Stomach smooth muscle (tissue), 2 donors: ENCODE results near the gene LRRC49.
"Not testable (repeated sequence)": the region's sequence is repeated elsewhere in the genome, so short reads cannot be mapped to it uniquely, and the experiment has no call there.

ENCODE experiments used
- H3K27ac ChIP-seq: one replicate; pipeline ENCODE4 v1.7.0; 2013; ENCODE audit warnings: mild to moderate bottlenecking, low read length, inconsistent platforms
- H3K27me3 ChIP-seq, 2 donors: one replicate each; pipeline ENCODE4 v1.7.0; 2013; ENCODE audit warnings: low read length in 2 of 2; ENCODE audit not compliant: insufficient read depth in 2 of 2, control insufficient read depth in 1 of 2
- H3K36me3 ChIP-seq, 2 donors: one replicate each; pipeline ENCODE4 v1.7.0; 2013; ENCODE audit warnings: low read length in 2 of 2; ENCODE audit not compliant: control insufficient read depth in 2 of 2, insufficient read depth in 2 of 2
- H3K4me1 ChIP-seq: one replicate; pipeline ENCODE4 v1.7.0; 2013; ENCODE audit warnings: low read length; ENCODE audit not compliant: control insufficient read depth, insufficient read depth
- H3K4me3 ChIP-seq, 2 donors: one replicate each; pipeline ENCODE4 v1.7.0; 2013; ENCODE audit warnings: low read length in 2 of 2
- H3K9ac ChIP-seq, 2 donors: one replicate each; pipeline ENCODE4 v1.7.0; 2013; ENCODE audit warnings: low read length in 2 of 2, mild to moderate bottlenecking in 1 of 2
- H3K9me3 ChIP-seq, 2 donors: one replicate each; pipeline ENCODE4 v1.7.0; 2013; ENCODE audit warnings: low read length in 2 of 2; ENCODE audit not compliant: control insufficient read depth in 2 of 2
- donor health status: healthy.
- donor health status: Pancreatic carcinoma.

Gene LRRC49

DNA sequence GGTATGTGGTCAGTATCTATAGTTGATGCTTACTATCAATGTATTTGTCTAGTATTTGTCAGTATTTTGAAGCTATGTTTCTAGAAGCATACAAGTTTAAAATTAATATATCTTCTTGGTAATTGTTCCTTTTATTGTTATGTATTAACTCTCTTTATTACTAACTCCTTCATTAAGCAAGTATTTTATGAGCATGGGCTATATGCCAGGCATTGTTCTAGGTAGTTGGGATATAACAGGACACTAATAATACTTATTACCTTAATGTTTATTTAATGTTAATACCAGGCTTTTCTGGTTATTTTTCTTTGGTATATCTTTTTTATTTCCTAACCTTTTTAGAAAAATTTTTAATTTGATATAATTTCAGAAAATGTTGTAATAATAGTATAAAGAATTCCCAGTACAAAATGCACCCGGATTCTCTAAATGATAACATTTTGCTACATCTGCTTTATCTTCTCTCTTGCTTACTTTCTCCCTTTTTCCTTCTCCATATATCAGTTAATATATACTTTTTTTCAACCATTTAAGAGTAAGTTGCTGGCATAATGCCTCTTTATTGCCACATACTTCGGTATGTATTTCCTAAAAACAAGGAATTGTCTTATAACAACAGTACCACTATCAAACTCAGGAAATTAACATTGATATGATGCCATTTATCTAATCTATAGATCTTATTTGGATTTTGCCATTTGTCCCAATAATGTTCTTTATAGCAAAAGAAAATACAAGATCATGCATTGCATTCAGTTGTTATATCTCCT lies 30.9 kb downstream of the LRRC49 start:
- no peaks in the 10 kb centered on the region for H3K27me3 ChIP-seq
- no peak overlapping the region for H3K9ac ChIP-seq
- H3K36me3 ChIP-seq, result no peaks in the 10 kb centered on the region
- H3K4me1 ChIP-seq, result no peaks in the 10 kb centered on the region
- H3K27ac ChIP-seq, result no peak overlapping the region
- no peaks in the 10 kb centered on the region for H3K9me3 ChIP-seq
- no peak overlapping the region for H3K4me3 ChIP-seq

GRCh38 chr15:70926914-70927313 lies 34.3 kb downstream of the LRRC49 start:
- not testable (repeated sequence) for H3K9me3 ChIP-seq, H3K4me1 ChIP-seq, H3K27ac ChIP-seq, H3K4me3 ChIP-seq, H3K9ac ChIP-seq, H3K36me3 ChIP-seq, H3K27me3 ChIP-seq

- Histone ChIP-seq H3K9me3 (no peaks in the 10 kb centered on the region), H3K27ac (no peak overlapping the region), H3K4me3 (no peak overlapping the region), H3K4me1 (no peaks in the 10 kb centered on the region), H3K27me3 (no peaks in the 10 kb centered on the region), H3K9ac (no peak overlapping the region), H3K36me3 (no peaks in the 10 kb centered on the region)
These were observed 39.2 kb downstream of the LRRC49 start for GRCh38 chr15:70931821-70932220.

DNA sequence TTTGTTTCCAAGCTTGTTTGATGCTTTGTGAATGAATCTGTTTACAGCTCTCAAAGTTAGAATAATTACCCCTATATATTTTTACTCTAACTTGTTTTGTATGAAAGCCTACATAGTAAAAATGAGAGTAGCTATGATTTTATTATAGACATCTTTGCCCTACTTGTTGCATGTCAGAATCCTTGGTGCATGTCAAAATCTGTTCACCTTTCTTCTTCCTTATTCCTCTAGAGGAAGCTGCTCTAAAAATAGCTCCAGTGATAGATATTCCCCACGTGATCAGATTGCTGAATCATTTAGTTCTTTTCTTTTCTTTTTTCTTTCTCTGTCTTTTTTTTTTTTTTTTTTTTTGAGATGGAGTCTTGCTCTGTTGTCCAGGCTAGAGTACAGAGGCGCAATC lies 39.8 kb downstream of the LRRC49 start:
- Histone ChIP-seq H3K9ac (no peak overlapping the region), H3K4me3 (no peak overlapping the region), H3K36me3 (no peaks in the 10 kb centered on the region), H3K27ac (no peak overlapping the region), H3K4me1 (no peaks in the 10 kb centered on the region), H3K27me3 (no peaks in the 10 kb centered on the region), H3K9me3 (no peaks in the 10 kb centered on the region)

DNA sequence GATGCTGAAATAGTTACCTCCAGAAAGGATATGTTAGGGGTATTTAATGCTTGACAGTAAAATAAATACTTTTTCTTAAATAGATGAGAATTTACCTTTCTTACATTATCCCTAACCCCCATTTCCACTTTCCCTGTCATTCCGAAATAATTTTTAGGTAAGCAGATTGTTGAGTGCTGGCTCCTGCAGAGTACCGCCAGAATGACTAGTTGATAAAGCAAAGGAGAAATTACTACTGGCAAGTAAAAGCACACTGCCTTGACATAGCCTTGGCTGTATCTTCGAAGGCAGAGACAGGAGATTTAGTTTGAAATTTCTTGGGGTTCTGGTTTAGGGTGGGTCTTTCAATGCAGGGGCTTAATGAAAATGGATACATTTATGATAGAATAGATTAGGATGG lies 40.8 kb downstream of the LRRC49 start:
- Histone ChIP-seq H3K4me1 (no peaks in the 10 kb centered on the region), H3K27ac (no peak overlapping the region)

DNA sequence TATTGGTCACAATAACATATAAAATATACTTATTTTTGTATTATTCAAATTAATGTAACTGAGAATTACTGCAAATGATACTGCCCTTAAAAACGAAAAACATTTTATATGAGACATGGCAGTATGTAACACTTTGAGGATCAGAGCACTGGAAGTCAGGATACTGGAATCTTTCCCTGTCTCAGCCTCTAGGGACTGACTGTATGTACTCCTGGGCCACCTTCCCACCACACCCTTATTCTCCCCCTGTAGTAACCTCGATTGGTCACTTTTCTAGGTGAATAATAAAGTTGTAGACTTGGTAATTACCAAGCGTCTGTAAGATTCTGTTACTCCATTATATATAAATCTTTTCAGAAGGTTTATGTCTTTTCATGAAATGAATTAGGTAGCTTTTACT lies 43.0 kb downstream of the LRRC49 start:
- Histone ChIP-seq H3K27me3 (no peaks in the 10 kb centered on the region), H3K4me1 (no peaks in the 10 kb centered on the region)

More for the DNA sequence above, 40.8 kb downstream of the LRRC49 start:
- Histone ChIP-seq H3K27me3 (no peaks in the 10 kb centered on the region), H3K36me3 (no peaks in the 10 kb centered on the region), H3K4me3 (no peak overlapping the region), H3K9me3 (no peaks in the 10 kb centered on the region), H3K9ac (no peak overlapping the region)

GRCh38 chr15:70936326-70936725 lies 43.7 kb downstream of the LRRC49 start:
- no peak overlapping the region for H3K27ac ChIP-seq
- H3K4me1 ChIP-seq, result no peaks in the 10 kb centered on the region
- no peaks in the 10 kb centered on the region for H3K9me3 ChIP-seq
- H3K9ac ChIP-seq, result no peak overlapping the region
- no peak overlapping the region for H3K4me3 ChIP-seq
- H3K27me3 ChIP-seq, result no peaks in the 10 kb centered on the region
- H3K36me3 ChIP-seq, result no peaks in the 10 kb centered on the region

More for the DNA sequence above, 43.0 kb downstream of the LRRC49 start:
- Histone ChIP-seq H3K4me3 (no peak overlapping the region), H3K9me3 (no peaks in the 10 kb centered on the region), H3K27ac (no peak overlapping the region), H3K9ac (no peak overlapping the region), H3K36me3 (no peaks in the 10 kb centered on the region)

- not testable (repeated sequence) for H3K4me3 ChIP-seq, H3K9ac ChIP-seq, H3K4me1 ChIP-seq, H3K9me3 ChIP-seq, H3K36me3 ChIP-seq, H3K27ac ChIP-seq, H3K27me3 ChIP-seq
These were observed 50.7 kb downstream of the LRRC49 start for GRCh38 chr15:70943285-70943684.

- H3K36me3 ChIP-seq, result peaks cover 0 to 2% of the 10 kb centered on the region in 2 donors
- H3K9ac ChIP-seq, result no peak overlapping the region
- no peak overlapping the region for H3K4me3 ChIP-seq
- H3K27ac ChIP-seq, result no peak overlapping the region
- no peaks in the 10 kb centered on the region for H3K27me3 ChIP-seq
- no peaks in the 10 kb centered on the region for H3K9me3 ChIP-seq
- H3K4me1 ChIP-seq, result no peaks in the 10 kb centered on the region
These were observed 55.0 kb downstream of the LRRC49 start for GRCh38 chr15:70947351-70948335.

GRCh38 chr15:70950953-70951352 lies 58.3 kb downstream of the LRRC49 start:
- no peaks in the 10 kb centered on the region for H3K27me3 ChIP-seq

More at GRCh38 chr15:70950953-70951352, 58.3 kb downstream of the LRRC49 start:
- Histone ChIP-seq H3K27ac (no peak overlapping the region), H3K36me3 (peaks cover 0 to 2% of the 10 kb centered on the region in 2 donors), H3K9me3 (no peaks in the 10 kb centered on the region), H3K9ac (no peak overlapping the region), H3K4me3 (no peak overlapping the region), H3K4me1 (no peaks in the 10 kb centered on the region)
